ENCODE data around the gene OR1F1. TPM values are rescaled to one million over a fixed set of nuclear protein-coding genes. Genes with fewer than 3 reads are reported as not detected.

Gene OR1F1
- total RNA-seq, 1 experiment from 2014 or later: 0.26 TPM

- ChIA-PET CTCF (interaction anchor here (0.6 to 1.4 kb wide), 2 partner anchors 18 to 40 kb away, joined by 3 to 8 read pairs; no protein-coding TSS in a partner anchor), POLR2A (interaction anchor here (0.5 kb wide), 1 partner anchor 45 kb away, joined by 13 read pairs; no protein-coding TSS in a partner anchor)
- BruUV-seq (replicated peaks): no TSS peak
- Histone ChIP-seq H3K36me3 (ENCODE audit: control insufficient read depth, insufficient read depth, low read length) (no peaks in the 10 kb centered on the region), H3K9me3 (ENCODE audit: control insufficient read depth, insufficient read depth, low read depth, low read length) (no peaks in the 10 kb centered on the region), H3K4me3 (ENCODE audit: low read depth in 2 of 2, low read length in 2 of 2) (peak overlapping the region; percentile 35 to 53), H3K4me1 (ENCODE audit: control insufficient read depth, insufficient read depth, low read length) (peaks cover 22% of the 10 kb centered on the region), H3K27ac (ENCODE audit: low read length) (peak overlapping the region; percentile 53; the same call in 1 of the 2 replicates), H3K27me3 (ENCODE audit: control insufficient read depth, insufficient read depth, low read length) (no peaks in the 10 kb centered on the region)
- ATAC-seq: no peak
- no peak for DNase-seq (ENCODE audit: low read depth, low spot score)
- 0 out of 2 replicates have a peak, but pooled peaks have one; percentile 58 for TF ChIP-seq SIN3A (IDR thresholded peaks at IDR 0.05; ENCODE audit: borderline replicate concordance, insufficient read depth, low read depth, low read length)
- TF ChIP-seq TCF7L2 (IDR thresholded peaks at IDR 0.05; ENCODE audit: low read depth, low read length): no peak
- no peak for TF ChIP-seq POLR2AphosphoS5 (IDR thresholded peaks at IDR 0.05; ENCODE audit: low read depth, low read length)
- TF ChIP-seq CTCF (IDR thresholded peaks at IDR 0.05): no peak
- peak; percentile 79 to 86 for TF ChIP-seq REST (IDR thresholded peaks at IDR 0.05; ENCODE audit: insufficient read depth in 1 of 2, low read depth in 2 of 2, low read length in 1 of 2)
- intact Hi-C loops (cut with micrococcal nuclease; ENCODE audit: unreplicated experiment): no loop called here
- in situ Hi-C loops (cut with HindIII; ENCODE audit: low pct_unique_long_range_greater_than_20kb, low sequenced_read_pairs): no loop called here
Measured at GRCh38 chr16:3170440-3171180, 17.4 kb upstream of the OR1F1 start.

GRCh38 chr16:3171181-3171854, 16.7 kb upstream of the OR1F1 start:
- intact Hi-C loops (cut with micrococcal nuclease; ENCODE audit: unreplicated experiment) (no loop called here), in situ Hi-C loops (cut with HindIII; ENCODE audit: low pct_unique_long_range_greater_than_20kb, low sequenced_read_pairs) (no loop called here)
- H3K27me3 ChIP-seq (ENCODE audit: control insufficient read depth, insufficient read depth, low read length): no peaks in the 10 kb centered on the region
- TF ChIP-seq TCF7L2 (IDR thresholded peaks at IDR 0.05; ENCODE audit: low read depth, low read length): 0 out of 2 replicates have a peak, but pooled peaks have one; percentile 8
- no peak for TF ChIP-seq POLR2AphosphoS5 (IDR thresholded peaks at IDR 0.05; ENCODE audit: low read depth, low read length)
- TF ChIP-seq CTCF (IDR thresholded peaks at IDR 0.05): no peak
- POLR2A ChIA-PET: interaction anchor here (0.5 kb wide), 1 partner anchor 45 kb away, joined by 13 read pairs; no protein-coding TSS in a partner anchor
- H3K4me3 ChIP-seq (ENCODE audit: low read depth in 2 of 2, low read length in 2 of 2): peak overlapping the region; percentile 35 to 53
- H3K27ac ChIP-seq (ENCODE audit: low read length): peak overlapping the region; percentile 53; the same call in 1 of the 2 replicates
- CTCF ChIA-PET: interaction anchor here (0.6 to 1.4 kb wide), 5 partner anchors 8 to 113 kb away, joined by 3 to 8 read pairs (median 5); no protein-coding TSS in a partner anchor
- H3K36me3 ChIP-seq (ENCODE audit: control insufficient read depth, insufficient read depth, low read length): no peaks in the 10 kb centered on the region
- ATAC-seq (peak; percentile 15), DNase-seq (ENCODE audit: low read depth, low spot score) (no peak)
- no peaks in the 10 kb centered on the region for H3K9me3 ChIP-seq (ENCODE audit: control insufficient read depth, insufficient read depth, low read depth, low read length)
- no TSS peak for BruUV-seq (replicated peaks)
- peaks cover 25% of the 10 kb centered on the region for H3K4me1 ChIP-seq (ENCODE audit: control insufficient read depth, insufficient read depth, low read length)

All from Panc1 (cell line).